ENCODE data around the gene AP3S1.

- TF ChIP-seq POLR2AphosphoS5 (IDR thresholded peaks at IDR 0.05) = no peak
- no peak for TF ChIP-seq CTCF (IDR thresholded peaks at IDR 0.05)
- TF ChIP-seq POLR2A (IDR thresholded peaks at IDR 0.05) = no peak
Observed at GRCh38 chr5:115842952-115843351, 1.2 kb downstream of the AP3S1 start.
